Brain microvascular endothelial cell (primary cell): ENCODE measurements around the gene AVL9.
"Not testable (repeated sequence)": the region's sequence is repeated elsewhere in the genome, so short reads cannot be mapped to it uniquely, and the experiment has no call there.

Source experiments
- DNase-seq: peaks from one replicate; pipeline ENCODE4 v3.0.0-alpha.2; 2020
- H3K27ac ChIP-seq: fragments of 250-450 bp; sonication (Bioruptor Pico); 2 replicates; pipeline ENCODE4 v1.5.1; 2020; ENCODE audit warnings: mild to moderate bottlenecking, moderate library complexity
- H3K27me3 ChIP-seq: fragments of 250-450 bp; sonication (Bioruptor Pico); replicated peaks from 2 replicates; pipeline ENCODE4 v1.5.1; 2020; ENCODE audit warnings: mild to moderate bottlenecking
- H3K36me3 ChIP-seq: fragments of 250-450 bp; sonication (Bioruptor Pico); replicated peaks from 2 replicates; pipeline ENCODE4 v1.5.1; 2020; ENCODE audit warnings: mild to moderate bottlenecking
- H3K4me3 ChIP-seq: 2 replicates; pipeline ENCODE4 v1.5.1; 2011; ENCODE audit warnings: low read depth, mild to moderate bottlenecking, control low read depth, low read length, moderate library complexity
- CTCF ChIP-seq: IDR thresholded peaks from 2 replicates; pipeline ENCODE4 v1.5.1; 2011; ENCODE audit warnings: low read depth, mild to moderate bottlenecking, moderate library complexity, low read length, control low read depth, inconsistent platforms; ENCODE audit errors: missing control alignments
- in situ Hi-C: cut with HindIII; loops from 2 replicates; pipeline ENCODE4 v1.10.0; 2017; ENCODE audit warnings: low sequenced_read_pairs, low pct_ligation_motif_present

The AVL9 gene

GRCh38 chr7:32461484-32461883 is 33.8 kb upstream of the AVL9 start:
- no peaks in the 10 kb centered on the region for H3K27me3 ChIP-seq
- TF ChIP-seq CTCF: no peak
- DNase-seq: no peak
- H3K27ac ChIP-seq: no peak overlapping the region
- in situ Hi-C loops: no loop called here
- H3K36me3 ChIP-seq: no peaks in the 10 kb centered on the region
- no peak overlapping the region for H3K4me3 ChIP-seq

- Histone ChIP-seq H3K27me3 (no peaks in the 10 kb centered on the region), H3K27ac (no peak overlapping the region), H3K4me3 (no peak overlapping the region), H3K36me3 (no peaks in the 10 kb centered on the region)
- in situ Hi-C loops: no loop called here
- no peak for DNase-seq
- no peak for TF ChIP-seq CTCF
Measured at GRCh38 chr7:32462451-32462850, 32.8 kb upstream of the AVL9 start.

GRCh38 chr7:32462977-32463376 is 32.3 kb upstream of the AVL9 start:
- Histone ChIP-seq H3K27me3 (no peaks in the 10 kb centered on the region), H3K36me3 (no peaks in the 10 kb centered on the region), H3K27ac (no peak overlapping the region), H3K4me3 (no peak overlapping the region)
- DNase-seq: no peak
- in situ Hi-C loops: no loop called here
- TF ChIP-seq CTCF: no peak

GRCh38 chr7:32464641-32465416 is 30.5 kb upstream of the AVL9 start:
- in situ Hi-C loops, H3K4me3 ChIP-seq, DNase-seq, H3K27me3 ChIP-seq, H3K36me3 ChIP-seq, H3K27ac ChIP-seq: not testable (repeated sequence)

- in situ Hi-C loops, H3K27me3 ChIP-seq, H3K4me3 ChIP-seq, DNase-seq, H3K36me3 ChIP-seq, H3K27ac ChIP-seq: not testable (repeated sequence)
Measured at GRCh38 chr7:32470004-32470403, 25.3 kb upstream of the AVL9 start.

- no peak for TF ChIP-seq CTCF
- DNase-seq: no peak
- H3K4me3 ChIP-seq: no peak overlapping the region
- no peak overlapping the region for H3K27ac ChIP-seq
- H3K27me3 ChIP-seq: no peaks in the 10 kb centered on the region
- no peaks in the 10 kb centered on the region for H3K36me3 ChIP-seq
- in situ Hi-C loops: no loop called here
Measured at GRCh38 chr7:32470871-32471270, 24.4 kb upstream of the AVL9 start.

- Histone ChIP-seq H3K27ac (no peak overlapping the region), H3K27me3 (no peaks in the 10 kb centered on the region), H3K4me3 (no peak overlapping the region), H3K36me3 (no peaks in the 10 kb centered on the region)
- TF ChIP-seq CTCF: no peak
- in situ Hi-C loops: no loop called here
- DNase-seq: no peak
Measured at GRCh38 chr7:32472015-32472414, 23.3 kb upstream of the AVL9 start.
